IPS-18a (cell line): ENCODE results near the gene PRKAG2.

ENCODE experiments used
- H3K27ac ChIP-seq: one replicate; pipeline ENCODE4 v1.5.1; 2013; ENCODE audit warnings: low read length
- H3K27me3 ChIP-seq: one replicate; pipeline ENCODE4 v1.6.1; 2013; ENCODE audit warnings: mild to moderate bottlenecking, low read length; ENCODE audit not compliant: control insufficient read depth, insufficient read depth
- H3K36me3 ChIP-seq: one replicate; pipeline ENCODE4 v1.6.1; 2013; ENCODE audit warnings: low read depth, low read length; ENCODE audit not compliant: control insufficient read depth
- H3K4me1 ChIP-seq: one replicate; pipeline ENCODE4 v1.6.1; 2013; ENCODE audit warnings: low read depth, low read length; ENCODE audit not compliant: control insufficient read depth
- H3K4me3 ChIP-seq: one replicate; pipeline ENCODE4 v1.5.1; 2013; ENCODE audit warnings: low read length
- H3K9ac ChIP-seq: one replicate; pipeline ENCODE4 v1.6.1; 2013; ENCODE audit warnings: mild to moderate bottlenecking, low read length, moderate library complexity
- H3K9me3 ChIP-seq: one replicate; pipeline ENCODE4 v1.6.1; 2013; ENCODE audit warnings: low read depth, low read length; ENCODE audit not compliant: control insufficient read depth

PRKAG2 gene

DNA sequence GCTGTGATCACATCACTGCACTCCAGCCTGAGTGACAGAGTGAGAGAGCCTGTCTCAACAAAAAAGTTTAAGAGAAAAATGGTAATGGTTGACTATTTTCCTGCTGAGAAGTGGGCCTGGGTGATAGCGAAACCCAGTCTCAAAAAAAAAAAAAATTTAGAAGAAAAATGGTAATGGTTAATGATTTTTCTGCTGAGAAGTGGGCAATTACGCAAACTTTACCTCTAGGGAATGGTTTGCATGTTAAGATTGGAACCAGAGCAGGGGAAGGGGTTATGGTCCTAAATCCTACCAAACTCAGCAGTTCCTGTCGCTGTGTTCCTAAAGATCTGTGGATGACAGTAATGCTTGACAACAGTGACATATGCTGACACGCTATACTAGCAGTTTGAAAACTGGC, 226.8 kb downstream of the PRKAG2 start:
- H3K27ac ChIP-seq: no peak overlapping the region

DNA sequence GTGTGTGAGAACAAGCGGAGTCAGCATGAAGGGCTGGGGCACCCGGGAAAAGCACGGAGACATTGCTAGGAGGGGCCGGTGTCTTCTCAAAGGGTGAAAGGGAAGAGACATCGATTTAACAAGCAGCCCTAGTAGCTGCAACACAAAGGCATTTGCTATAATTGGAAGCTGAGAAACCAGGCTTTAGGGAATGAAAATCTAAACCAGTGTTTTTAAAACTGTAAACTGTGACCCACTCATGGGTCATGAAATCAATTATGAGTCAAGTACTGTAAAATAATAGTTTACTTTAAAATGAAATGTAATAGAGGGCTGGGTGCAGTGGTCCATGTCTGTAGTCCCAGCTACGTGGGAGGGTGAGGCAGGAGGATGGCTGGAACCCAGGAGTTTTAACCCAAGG, 228.5 kb downstream of the PRKAG2 start:
- H3K27me3 ChIP-seq: no peaks in the 10 kb centered on the region
- H3K4me1 ChIP-seq: no peaks in the 10 kb centered on the region
- no peak overlapping the region for H3K27ac ChIP-seq
- no peaks in the 10 kb centered on the region for H3K9me3 ChIP-seq
- no peak overlapping the region for H3K4me3 ChIP-seq
- H3K9ac ChIP-seq: no peak overlapping the region
- no peaks in the 10 kb centered on the region for H3K36me3 ChIP-seq

More for the DNA sequence above, 226.8 kb downstream of the PRKAG2 start:
- no peak overlapping the region for H3K9ac ChIP-seq
- no peaks in the 10 kb centered on the region for H3K4me1 ChIP-seq
- no peak overlapping the region for H3K4me3 ChIP-seq
- no peaks in the 10 kb centered on the region for H3K27me3 ChIP-seq
- H3K36me3 ChIP-seq: no peaks in the 10 kb centered on the region
- H3K9me3 ChIP-seq: no peaks in the 10 kb centered on the region

- Histone ChIP-seq H3K4me1 (no peaks in the 10 kb centered on the region), H3K36me3 (no peaks in the 10 kb centered on the region), H3K9ac (no peak overlapping the region), H3K4me3 (no peak overlapping the region), H3K27ac (no peak overlapping the region), H3K9me3 (no peaks in the 10 kb centered on the region), H3K27me3 (no peaks in the 10 kb centered on the region)
Observed at GRCh38 chr7:151647874-151648273, 229.0 kb downstream of the PRKAG2 start.

DNA sequence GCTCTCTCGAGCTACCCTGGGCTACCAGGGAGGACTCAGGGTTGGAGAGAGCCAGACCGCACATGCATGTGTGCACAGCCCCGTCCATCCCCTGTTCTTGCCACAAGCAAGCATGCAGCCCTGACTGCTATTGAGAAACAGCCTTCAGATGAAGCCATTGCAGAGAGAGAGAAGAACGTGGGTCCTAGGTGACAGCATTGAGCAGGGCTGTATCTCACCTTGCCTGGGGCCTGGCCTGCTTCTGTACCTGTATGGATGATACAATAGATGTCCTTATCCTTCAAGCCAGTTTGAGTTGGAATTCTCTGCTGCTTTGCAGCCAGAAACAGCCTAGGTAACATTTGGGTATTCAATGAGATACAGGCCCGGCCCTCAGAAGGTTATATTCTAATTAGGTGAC, 229.9 kb downstream of the PRKAG2 start:
- Histone ChIP-seq H3K4me3 (no peak overlapping the region), H3K27me3 (no peaks in the 10 kb centered on the region), H3K4me1 (no peaks in the 10 kb centered on the region), H3K27ac (no peak overlapping the region), H3K36me3 (no peaks in the 10 kb centered on the region), H3K9me3 (no peaks in the 10 kb centered on the region), H3K9ac (no peak overlapping the region)

DNA sequence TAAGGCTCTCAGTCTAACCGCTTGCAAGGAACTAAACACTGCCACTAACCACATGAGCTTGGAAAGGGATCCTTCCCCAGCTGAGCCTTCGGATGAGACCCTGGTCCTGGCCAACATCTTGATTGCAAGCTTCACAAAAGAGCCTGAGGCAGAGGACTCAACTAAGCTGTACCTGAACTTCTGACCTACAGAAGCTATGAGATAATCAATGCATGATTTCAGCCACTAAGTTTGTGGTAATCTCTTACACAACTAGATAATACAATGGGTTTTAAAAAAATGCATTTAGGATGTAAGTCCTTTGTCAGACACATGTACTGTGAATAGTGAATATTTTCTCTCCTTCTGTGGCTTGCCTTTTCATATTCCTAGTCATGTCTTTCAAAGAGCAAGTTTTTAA, 231.6 kb downstream of the PRKAG2 start:
- Histone ChIP-seq H3K4me1 (no peaks in the 10 kb centered on the region), H3K4me3 (no peak overlapping the region), H3K9me3 (no peaks in the 10 kb centered on the region), H3K36me3 (no peaks in the 10 kb centered on the region), H3K27ac (no peak overlapping the region), H3K27me3 (no peaks in the 10 kb centered on the region), H3K9ac (no peak overlapping the region)

GRCh38 chr7:151644554-151644953, 232.4 kb downstream of the PRKAG2 start:
- no peak overlapping the region for H3K9ac ChIP-seq
- no peaks in the 10 kb centered on the region for H3K4me1 ChIP-seq
- H3K4me3 ChIP-seq: no peak overlapping the region
- no peak overlapping the region for H3K27ac ChIP-seq
- no peaks in the 10 kb centered on the region for H3K27me3 ChIP-seq
- H3K9me3 ChIP-seq: no peaks in the 10 kb centered on the region
- H3K36me3 ChIP-seq: no peaks in the 10 kb centered on the region

DNA sequence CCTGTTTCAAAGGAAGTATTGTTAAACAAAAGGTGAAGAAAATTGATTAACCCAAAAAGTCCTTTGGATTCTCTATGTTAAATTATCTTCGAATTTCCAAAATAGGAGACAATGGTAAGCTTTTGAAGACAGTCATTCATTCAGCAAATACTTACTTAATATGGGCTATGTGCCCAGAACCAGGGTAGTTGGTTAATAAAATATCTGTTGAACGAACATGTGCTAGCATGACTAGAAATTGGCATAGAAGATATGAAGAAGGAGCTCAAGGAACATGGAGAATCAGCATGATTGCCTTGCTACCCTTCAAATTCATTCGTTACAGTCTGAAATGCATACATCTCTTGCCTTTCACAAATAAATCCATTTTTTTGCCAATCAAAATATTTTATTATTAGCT, 234.2 kb downstream of the PRKAG2 start:
- H3K4me3 ChIP-seq: no peak overlapping the region

GRCh38 chr7:151641587-151641986, 235.3 kb downstream of the PRKAG2 start:
- no peak overlapping the region for H3K9ac ChIP-seq
- no peaks in the 10 kb centered on the region for H3K27me3 ChIP-seq
- H3K4me3 ChIP-seq: no peak overlapping the region
- H3K36me3 ChIP-seq: no peaks in the 10 kb centered on the region
- H3K4me1 ChIP-seq: no peaks in the 10 kb centered on the region
- no peak overlapping the region for H3K27ac ChIP-seq
- H3K9me3 ChIP-seq: no peaks in the 10 kb centered on the region

More for the DNA sequence above, 234.2 kb downstream of the PRKAG2 start:
- Histone ChIP-seq H3K9me3 (no peaks in the 10 kb centered on the region), H3K27ac (no peak overlapping the region), H3K4me1 (no peaks in the 10 kb centered on the region), H3K27me3 (no peaks in the 10 kb centered on the region), H3K36me3 (no peaks in the 10 kb centered on the region), H3K9ac (no peak overlapping the region)

DNA sequence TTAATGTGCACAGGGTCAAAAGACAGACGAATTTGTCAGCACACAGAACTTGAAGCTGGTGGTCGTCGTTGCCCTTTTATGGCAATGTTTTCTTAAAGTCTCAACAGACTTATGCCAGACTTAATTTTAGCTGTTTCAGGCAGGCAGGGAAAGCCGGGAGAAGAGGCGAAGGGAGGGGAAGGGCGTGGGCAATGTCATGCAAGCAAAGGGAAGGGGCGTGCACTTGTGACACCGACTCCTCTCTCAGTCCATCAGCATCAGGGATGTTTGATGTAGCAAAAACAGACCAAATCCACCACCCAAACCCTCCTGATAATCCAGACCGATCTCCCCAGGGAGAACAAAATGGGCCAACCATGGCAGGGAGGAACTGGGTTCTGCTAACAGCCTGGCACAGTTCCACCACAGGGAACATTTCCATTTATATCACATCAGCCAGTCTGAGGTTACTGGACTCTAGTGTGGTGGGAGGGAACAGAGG, 239.1 kb downstream of the PRKAG2 start:
- Histone ChIP-seq H3K36me3 (no peaks in the 10 kb centered on the region), H3K27me3 (peaks cover 5% of the 10 kb centered on the region), H3K9me3 (no peaks in the 10 kb centered on the region), H3K9ac (no peak overlapping the region), H3K27ac (no peak overlapping the region), H3K4me1 (no peaks in the 10 kb centered on the region), H3K4me3 (no peak overlapping the region)

DNA sequence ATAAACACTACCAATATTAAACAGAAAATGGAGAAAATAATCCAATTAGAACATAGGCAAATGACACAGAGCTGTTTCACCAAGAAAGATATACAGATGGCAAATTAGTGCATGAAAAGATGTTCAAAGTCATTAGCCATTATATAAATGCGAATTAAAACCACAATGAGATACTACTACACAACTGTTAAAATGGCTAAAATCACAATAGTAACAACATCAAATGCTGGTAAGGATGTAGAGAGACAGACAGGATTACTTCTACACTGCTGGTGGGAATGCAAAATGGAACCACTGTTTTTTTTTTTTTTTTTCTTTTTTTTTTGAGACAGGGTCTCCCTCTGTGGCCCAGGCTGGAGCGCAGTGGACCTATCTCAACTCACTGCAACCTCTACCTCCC, 242.3 kb downstream of the PRKAG2 start:
- H3K4me3 ChIP-seq: no peak overlapping the region
- H3K36me3 ChIP-seq: no peaks in the 10 kb centered on the region
- no peak overlapping the region for H3K27ac ChIP-seq
- H3K27me3 ChIP-seq: peaks cover 24% of the 10 kb centered on the region
- peaks cover 9% of the 10 kb centered on the region for H3K4me1 ChIP-seq
- no peak overlapping the region for H3K9ac ChIP-seq
- no peaks in the 10 kb centered on the region for H3K9me3 ChIP-seq

GRCh38 chr7:151633516-151633812, 243.5 kb downstream of the PRKAG2 start:
- no peak overlapping the region for H3K4me3 ChIP-seq
- H3K9me3 ChIP-seq: no peaks in the 10 kb centered on the region
- H3K27me3 ChIP-seq: peaks cover 36% of the 10 kb centered on the region
- H3K27ac ChIP-seq: no peak overlapping the region
- peaks cover 20% of the 10 kb centered on the region for H3K4me1 ChIP-seq
- no peaks in the 10 kb centered on the region for H3K36me3 ChIP-seq
- H3K9ac ChIP-seq: no peak overlapping the region

DNA sequence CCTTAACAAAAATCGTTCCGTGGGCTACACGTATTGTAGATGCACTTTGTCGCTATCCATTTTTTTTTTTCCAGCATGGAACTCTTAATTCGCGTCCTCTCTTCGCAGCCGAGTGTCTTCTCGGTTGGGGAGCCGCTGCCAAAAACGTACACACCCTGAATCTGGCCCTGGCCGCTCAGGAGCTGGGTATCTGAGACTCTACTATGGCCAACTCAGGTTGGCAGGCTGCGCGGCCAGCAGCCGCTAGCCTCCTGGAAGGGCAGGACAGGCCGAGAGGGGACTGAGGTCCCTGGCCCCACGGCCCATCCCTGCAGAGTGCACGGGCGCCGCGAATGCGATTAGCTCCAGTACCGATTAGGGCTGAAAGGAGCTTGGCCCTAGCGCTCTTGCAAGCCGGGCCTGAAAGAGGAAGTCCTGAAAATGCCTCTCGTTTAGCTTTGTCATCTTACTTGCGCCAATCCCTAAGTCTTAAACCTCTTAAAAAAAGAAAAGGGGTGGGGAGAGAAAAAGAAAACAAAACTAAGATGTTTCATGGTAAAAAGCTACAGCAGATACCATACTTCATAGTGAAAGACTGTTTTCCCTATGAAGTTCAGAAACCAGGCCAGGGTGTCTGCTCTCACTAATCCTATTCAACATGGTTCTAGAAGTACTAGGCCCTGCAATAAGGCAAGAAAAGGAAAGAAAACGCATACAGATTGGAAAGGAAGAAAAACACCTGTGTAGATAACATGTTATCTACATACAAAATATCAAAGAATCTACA, 244.0 kb downstream of the PRKAG2 start:
- H3K9me3 ChIP-seq: no peaks in the 10 kb centered on the region
- H3K27ac ChIP-seq: no peak overlapping the region
- H3K9ac ChIP-seq: no peak overlapping the region
- H3K27me3 ChIP-seq: peaks cover 41% of the 10 kb centered on the region
- no peaks in the 10 kb centered on the region for H3K36me3 ChIP-seq
- H3K4me1 ChIP-seq: peaks cover 23% of the 10 kb centered on the region
- H3K4me3 ChIP-seq: peak overlapping the region; percentile 74
